Stimulated activated CD8-positive, alpha-beta memory T cell treated with anti-CD3 and anti-CD28 coated beads, Interleukin-15, amount 100 ng/mL, for 1 hour (primary cell): ENCODE measurements around the gene SLC9A9.

Source experiments
- DNase-seq: peaks from one replicate; pipeline ENCODE4 v3.0.0-alpha.2; 2020; ENCODE audit warnings: low read depth

Gene SLC9A9

DNA sequence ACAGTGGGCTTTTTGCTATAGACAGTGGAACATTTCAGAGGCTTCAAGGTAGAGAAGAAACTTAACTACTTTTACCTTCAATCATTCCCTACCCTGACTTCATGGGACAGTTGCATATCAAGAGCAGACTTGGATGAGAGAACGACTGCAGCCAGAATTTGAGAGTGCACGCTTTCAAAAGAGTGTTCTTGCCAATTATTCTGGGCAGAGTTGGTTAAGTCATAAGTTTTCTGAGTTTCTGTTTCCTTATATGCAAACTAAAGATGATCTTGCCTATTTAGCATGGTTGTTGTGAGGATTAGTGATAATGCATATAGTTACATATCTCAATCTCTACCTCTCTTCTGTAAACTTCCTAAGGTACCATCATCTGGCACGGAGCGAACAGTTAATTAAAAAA, 7.6 kb downstream of the SLC9A9 start:
- no peak for DNase-seq

DNA sequence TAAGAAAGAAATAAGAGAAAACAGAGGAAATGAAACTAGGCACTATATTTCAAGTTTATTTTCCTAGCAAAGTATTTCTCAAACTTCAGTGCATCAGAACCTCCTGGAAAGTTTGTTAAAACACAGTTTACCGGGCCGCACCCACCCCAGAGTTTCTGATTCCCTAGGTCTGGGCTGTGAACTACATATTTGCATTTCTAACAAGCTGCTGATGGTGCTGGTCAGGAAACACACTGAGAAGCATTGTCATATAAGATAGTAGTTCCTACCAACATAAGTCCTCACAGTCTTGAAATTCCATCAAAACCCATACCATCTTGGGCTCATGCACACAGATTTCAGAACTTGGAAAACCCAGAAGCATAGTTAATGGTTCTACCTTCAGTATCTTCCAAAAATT, 8.3 kb downstream of the SLC9A9 start:
- DNase-seq, result no peak

DNA sequence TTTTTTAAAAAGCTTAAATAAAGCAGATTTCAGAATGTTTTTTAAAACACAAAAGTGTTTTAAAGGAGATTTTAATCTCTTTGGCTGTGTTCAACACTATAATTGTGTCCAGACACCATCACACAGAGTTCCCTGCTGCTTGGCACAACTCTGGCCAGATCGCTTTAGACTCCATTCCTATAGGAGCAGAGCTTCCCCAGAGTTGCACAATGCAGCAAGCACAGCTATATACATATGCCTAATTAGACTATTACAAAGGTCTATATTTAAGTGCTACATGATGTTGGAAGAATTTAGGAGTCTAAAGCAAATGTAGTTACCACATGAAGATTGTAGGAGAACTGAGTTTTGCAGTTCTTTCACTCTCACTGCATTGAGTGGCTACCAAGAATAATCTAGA, 11.2 kb downstream of the SLC9A9 start:
- DNase-seq, result no peak

DNA sequence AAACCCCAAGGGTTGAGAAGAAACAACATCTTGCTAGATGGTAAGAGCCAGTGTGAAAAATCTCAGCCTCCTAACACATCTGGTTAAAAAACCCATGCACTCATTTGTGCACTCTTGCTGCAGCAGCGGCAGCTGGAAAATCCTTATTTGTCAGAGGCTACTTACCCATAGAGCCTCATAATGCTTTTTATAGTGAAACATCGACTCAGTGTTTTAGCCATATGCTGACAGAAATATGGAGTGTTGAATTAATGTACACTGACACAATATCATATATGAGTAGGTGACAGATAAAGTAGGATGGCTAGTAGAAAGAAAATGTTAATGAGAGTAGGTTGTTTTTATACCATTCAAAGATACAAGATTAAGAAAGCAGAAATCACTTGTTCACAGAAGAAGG, 13.0 kb downstream of the SLC9A9 start:
- DNase-seq, result no peak

DNA sequence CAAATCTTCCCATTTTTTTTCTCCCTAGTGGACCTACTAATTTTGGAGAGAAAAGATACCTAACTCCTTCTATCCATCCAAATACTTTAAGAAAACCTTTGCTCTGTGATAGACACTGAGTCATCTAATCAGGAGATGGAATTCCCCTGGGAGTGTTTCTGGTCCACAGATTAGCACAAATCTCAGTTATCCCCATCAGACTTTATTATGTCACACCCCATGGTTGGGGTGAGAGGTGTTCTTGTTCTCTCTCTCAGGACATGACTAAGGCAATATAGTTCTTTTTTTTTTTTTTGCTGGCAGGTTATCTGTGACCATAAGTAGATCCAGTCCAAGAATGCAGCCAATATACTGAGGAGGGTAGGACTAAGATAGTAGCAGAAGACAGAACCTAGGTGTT, 15.8 kb downstream of the SLC9A9 start:
- DNase-seq, result no peak

DNA sequence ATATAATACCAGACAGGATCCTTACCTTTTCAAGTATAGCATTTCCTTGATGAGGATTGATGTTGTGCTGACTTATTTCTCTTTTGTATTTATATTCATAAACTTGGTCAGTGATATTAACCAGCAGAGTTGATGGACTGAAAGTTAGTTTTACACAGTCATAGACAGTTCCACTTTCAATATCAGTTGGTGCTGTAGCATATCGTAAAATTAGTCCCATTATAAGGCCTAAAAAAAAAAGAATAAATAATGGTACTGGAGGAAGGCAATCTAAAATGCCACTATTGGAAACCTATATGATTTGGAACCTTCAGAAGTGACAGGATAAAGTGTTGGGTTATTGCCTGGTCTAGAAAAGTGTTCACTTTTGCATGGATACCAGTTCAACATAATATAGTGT, 16.3 kb downstream of the SLC9A9 start:
- DNase-seq, result no peak

DNA sequence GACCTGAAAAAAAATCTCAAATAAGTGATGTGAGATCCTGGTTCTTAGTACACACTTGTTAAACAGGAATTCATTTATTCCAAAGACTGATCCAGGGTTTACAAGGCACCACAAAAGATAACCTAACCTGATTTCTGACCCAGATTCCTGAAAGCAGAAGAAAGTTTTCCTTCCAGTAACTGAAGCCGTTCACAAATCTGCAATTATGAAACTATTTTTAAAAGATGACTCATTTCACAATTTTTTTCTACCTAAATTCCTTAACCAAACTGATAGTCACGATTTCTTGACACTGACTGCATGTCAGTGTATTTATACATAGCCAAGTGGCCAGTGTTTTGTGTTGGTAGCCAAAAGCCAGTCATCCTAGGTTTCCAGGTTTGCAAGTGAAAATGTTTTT, 17.1 kb downstream of the SLC9A9 start:
- DNase-seq, result no peak

DNA sequence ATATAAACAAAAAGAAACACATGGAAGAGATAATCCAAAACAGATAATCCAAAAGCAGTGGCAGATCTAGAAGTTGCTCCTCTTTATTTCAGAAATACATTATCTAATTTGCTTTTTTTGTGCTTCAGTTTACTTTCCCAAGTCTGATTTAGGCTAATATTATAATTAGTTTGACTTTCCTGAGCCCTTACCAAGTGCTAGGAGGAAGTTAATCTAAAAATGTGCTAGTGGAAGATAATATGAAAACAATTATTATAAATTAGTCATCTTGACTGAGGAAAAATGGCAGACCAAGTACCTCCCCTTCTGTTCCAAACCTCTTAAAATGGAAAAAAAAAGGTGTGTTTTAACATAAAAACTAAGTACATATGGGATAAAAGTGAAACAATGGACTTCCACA, 17.5 kb downstream of the SLC9A9 start:
- no peak for DNase-seq

DNA sequence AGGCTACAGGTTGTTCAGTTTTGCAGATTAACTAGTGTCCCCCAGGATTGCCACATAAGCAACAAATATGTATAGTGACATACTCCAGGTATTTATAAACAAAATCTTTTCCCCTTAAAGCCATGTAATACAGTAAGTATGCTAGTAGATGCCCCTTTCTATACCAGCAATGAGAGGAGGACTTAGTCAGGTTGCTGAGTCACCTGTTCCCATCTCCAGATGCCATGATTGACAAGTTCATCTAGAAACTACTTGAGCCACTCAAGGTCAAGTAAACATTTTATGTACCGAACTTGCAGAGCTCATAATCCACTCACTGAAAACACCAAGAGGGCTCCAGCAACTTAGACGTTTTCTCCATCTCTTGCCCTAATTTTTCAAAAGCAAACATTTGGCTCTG, 18.2 kb downstream of the SLC9A9 start:
- DNase-seq, result no peak

DNA sequence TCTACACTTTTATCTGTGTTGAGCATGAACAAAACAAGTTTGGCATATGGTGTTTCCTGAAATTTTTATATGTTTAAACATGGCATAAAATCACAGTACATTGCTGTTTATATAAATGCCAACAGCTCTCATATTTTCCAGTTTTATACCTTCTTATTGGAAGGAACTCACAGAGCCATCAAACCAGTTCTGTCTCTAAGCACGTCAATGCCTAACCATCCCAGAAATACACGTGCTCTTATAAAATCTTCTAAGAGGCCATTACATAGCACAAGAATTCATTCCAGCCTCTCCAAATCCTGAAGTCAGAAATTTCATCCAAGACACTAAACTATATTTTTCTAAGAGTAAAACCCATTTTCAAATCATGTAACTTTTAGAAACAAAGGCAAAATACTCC, 20.8 kb downstream of the SLC9A9 start:
- DNase-seq, result no peak

DNA sequence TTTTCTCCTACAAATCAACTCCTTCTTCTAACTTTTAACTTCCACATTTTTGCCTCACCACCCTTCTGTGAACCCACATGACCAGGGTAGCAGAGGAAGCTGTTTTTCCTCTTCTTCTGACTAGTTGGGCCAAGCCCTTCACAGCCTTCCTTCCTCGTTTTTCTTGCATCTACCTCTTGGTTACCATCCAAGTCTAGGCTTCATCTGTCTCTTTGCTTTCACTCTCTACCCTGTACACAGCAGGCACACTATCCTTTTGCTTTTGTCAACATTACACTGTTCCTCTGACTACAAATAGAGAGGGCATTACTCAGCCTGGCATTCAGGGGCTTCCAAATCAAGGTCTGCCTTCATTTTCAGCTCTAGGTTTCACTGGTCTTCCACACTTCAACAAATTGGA, 22.0 kb downstream of the SLC9A9 start:
- DNase-seq, result no peak

DNA sequence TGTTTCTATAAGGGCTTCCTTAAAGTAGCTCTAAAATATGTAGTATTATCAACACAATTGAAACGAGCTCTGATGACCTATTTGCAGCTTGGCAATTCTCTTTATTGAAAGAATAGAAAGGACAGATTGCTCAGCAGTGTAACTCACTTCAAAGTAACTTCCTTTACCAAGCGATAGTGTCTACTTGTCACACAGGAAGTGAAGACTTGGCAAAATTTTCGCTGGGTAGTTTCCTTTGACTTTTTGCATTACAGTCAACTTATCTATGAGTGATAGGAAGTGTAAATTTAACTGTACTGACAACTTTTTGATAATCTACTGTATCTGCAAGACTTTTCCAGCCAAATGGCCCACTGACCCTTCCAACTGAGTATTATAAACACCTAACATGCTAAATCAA, 22.8 kb downstream of the SLC9A9 start:
- no peak for DNase-seq

DNA sequence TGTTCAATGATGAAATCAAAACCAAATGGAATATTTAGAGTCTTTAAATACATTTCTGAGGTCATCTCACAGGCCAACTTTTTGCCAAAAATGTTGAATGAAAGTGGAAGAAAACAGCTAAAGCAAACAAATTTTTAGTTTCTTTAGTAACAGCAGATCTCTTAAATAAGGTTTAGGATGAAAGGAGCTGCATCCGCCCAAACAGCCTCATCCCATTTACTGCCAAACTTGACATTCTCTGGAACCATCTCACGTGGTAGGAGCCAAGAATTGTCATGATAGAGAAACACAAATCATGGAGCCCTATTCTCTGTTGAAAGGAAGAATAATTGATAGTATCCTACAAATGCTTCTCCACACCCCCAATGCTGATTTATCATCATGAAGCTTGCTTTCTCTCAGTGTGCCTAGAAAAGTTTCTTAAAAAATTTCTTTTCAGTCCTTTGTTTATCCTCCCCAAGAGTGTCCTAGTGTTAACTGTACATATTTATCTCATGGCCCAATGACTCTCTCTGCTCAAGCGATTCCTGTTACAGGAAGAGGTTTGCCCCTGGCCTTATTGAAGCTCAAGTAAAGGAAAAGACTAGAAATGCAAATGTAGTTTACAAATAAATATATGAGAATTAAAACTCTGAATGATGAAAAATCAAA, 23.4 kb downstream of the SLC9A9 start:
- DNase-seq, result no peak

DNA sequence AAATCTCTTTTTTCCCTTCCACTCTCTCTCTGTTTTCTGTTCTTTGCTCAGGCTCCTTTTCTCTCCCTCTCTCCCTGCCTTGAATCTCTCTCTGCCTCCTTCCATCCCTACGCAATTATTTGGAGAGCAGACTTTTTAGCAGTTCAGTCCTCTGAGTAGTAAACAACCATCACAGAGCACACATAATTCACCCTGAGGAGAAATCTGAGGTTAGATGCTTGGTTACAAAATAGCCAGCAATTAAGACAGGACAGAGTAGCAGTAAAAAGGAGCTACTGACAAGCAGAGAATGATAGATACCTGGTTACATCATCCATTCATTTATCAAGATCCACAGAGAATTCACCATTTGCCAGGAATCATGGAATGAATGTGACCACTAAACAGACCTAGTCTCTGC, 25.5 kb downstream of the SLC9A9 start:
- no peak for DNase-seq

DNA sequence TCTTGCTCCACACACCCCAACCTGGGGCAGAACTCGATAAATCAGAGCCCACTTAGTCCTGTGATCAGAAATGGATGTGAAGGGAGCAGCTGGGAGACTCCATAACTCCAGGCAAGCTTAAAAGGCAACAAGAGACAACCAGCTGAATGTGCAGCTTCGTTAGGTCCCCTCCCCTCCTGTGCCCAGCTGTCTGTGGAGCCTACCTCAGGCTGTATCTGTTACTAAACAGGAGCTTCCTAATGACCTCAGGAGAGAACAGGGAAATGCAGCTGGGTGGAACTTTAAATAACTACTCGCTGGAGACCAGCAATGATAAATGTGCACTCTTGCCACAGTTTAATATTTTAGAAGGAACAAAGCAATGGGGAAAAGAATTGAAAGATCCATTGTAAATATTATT, 25.9 kb downstream of the SLC9A9 start:
- DNase-seq, result no peak

DNA sequence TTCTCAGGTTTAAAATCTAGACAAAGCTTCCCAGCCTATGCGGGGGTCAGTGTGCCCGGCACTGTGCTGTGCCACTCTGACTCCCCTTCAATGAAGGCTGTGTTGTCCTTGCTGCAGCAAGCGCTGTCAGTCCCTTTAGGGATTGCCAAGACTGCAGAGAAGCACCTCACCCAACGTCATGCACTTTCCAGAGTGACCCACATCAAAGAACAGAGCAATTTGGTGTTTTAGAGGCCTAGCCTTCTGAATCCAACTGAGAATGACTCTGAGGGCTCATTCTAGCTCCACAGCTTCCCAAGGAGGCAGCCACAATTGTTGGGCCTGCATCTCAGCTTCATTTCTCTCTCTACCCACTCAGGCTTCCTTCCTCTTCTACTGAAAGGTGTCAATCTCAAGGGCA, 26.4 kb downstream of the SLC9A9 start:
- DNase-seq, result no peak

DNA sequence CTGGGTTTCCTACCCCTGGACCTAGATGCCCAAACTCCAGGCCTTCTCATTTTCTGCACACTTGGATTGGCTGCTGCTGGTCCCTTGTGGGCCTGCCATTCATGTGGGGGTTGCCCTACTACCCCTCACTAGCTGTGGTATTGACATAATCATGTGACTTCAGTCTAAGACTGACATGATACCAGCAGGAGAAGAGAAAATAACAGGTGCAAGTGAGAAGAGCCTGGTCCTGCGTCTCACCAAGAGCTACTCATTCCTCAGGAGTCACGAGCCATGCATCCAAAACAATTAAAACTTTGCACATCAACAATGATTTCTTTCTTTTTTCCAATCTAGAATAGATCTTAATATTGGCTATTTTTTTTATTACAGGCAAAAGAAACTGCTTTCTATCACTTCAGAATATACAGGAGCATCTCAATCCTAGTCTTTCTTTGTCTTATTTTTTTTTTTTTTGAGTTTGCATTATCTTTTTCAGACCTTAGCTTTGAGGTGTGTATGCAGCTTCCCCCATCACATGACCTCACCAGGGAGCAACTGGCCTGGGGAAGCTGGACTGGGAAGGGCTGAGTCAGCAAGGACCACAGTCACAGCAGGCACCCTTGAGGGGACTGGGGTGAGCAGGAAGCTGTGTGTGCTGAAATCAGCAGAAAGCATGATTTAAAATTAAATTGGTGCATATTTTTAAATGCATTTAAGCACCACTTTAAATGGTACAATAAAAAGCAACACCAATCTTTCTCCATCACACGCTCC, 27.6 kb downstream of the SLC9A9 start:
- no peak for DNase-seq

DNA sequence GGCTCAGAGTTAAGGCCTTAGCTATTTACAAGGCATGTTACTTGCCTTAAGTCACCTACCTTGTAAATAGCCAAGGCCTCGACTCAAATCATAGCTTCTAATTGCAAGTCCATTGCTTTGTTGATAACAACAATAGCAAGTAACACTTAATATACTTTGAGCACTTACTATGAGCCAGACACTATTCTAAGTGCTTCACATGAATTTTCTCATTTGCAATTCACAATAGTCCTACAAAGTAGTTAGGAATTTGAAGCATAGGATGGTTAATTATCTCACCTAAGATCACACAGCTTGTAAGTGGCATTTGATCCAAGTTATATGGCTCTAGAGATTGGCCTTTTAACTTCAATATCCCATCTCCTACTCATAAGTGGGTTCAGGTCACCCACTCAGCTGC, 28.4 kb downstream of the SLC9A9 start:
- DNase-seq, result no peak

DNA sequence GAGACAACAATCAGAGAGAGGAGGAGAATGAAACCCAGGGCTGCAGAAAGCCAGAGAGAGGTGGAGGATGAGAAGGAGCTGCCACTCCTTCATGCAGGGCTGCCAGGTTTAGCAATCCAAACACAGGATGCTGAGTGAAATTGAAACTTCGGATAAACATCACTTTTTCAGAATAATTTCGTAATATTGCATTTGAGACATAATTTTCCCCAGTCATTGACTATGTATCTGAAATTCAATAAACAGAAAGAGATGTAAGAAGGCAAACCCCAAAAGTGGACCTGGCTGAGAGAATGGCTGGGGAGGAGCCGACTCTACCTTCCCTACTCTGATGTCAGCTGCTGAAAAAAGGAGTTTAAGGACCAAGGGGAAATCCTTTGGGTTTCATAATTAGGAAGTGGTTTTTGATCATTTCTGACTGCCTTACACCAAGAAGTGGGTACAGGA, 33.8 kb downstream of the SLC9A9 start:
- no peak for DNase-seq

DNA sequence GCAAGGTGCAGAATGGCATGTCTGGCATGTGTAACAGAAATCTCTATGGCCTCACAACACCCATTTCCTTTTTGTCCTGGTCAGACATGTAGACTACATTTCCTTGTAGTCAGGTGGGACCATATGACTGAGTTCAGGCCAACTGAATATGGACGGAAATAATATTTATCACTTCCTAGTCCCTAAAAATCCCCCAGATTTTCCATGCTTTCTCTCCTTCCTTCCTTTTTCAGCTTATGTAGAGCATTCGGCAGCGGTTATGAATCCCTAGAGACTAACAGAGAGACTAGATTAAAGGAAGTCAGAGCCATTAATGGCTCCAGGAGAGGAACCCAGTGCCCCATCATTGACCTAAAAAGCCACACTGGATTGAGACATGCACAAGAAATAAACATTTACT, 35.8 kb downstream of the SLC9A9 start:
- no peak for DNase-seq

DNA sequence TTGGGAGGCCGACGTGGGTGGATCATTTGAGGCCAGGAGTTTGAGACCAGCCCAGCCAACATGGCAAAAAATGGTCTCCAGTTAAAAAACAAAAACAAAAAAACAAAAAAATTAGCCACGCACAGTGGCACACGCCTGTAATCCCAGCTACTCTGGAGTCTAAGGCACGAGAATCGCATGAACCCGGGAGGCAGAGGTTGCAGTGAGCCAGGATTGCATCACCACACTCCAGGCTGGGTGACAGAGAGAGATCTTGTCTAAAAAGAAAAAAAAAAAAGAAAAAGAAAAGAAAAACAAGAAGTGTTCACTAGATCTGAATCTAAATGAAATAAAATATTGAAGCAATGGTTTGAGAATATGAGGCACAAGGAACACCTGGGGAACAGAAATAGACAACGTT, 36.7 kb downstream of the SLC9A9 start:
- DNase-seq, result no peak

DNA sequence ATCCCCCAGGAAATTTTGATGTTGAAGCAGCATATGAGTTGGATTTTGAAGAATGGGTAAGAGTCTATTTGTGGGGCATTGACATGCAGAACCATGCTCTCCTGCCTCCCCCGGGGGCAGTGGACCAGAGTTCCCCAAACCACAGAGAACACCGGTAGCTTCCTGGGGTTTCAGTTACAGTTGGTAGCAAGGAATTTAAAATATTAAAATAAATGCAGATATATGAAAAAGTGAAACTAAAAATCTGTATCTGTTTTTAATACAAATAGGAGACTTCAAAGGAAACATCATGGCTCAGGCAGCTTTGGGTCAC, 37.4 kb downstream of the SLC9A9 start:
- no peak for DNase-seq

DNA sequence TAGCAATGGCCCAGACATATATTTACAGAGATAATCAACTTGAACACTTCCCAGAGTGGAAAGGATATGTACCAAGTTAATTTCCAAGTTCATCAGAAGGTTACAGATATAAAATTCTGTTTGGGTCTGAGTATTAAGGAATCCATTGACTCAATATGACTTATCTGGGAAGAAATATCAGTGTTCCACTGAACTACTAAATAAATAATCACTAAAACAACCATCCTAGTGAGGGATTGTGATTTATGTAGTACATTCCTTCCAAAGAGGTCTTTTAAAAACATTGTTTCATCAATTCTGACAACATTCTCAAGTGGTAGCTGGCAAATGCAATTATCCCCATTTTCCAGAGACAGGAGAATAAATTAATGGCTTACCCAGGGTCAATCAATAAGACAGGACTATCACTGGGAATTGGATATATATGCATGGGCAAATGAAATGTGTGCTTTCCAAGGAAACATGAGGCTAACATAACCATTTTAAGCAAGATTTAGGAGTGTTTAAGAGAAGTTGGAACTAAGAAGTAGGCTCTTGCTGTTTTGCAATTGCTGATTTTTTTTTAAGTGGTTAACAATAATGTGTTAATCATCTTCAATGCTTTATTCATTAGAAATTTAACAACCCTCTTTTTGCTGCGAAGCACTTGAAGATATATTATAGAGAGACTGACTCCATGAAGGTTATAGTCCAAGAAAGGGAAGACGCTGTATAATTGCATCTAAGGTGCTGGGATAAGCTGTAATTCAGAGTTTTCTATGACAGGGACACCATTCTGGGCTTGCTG, 37.9 kb downstream of the SLC9A9 start:
- no peak for DNase-seq
